GM18507 (cell line): ENCODE measurements around the gene HOXD4.

Source experiments
- DNase-seq: peaks from one replicate; pipeline ENCODE4 v3.0.0; 2011; ENCODE audit warnings: low read depth; ENCODE audit not compliant: insufficient read length; ENCODE audit errors: extremely low spot score
- FAIRE-seq: peaks from 2 replicates; lab custom pipeline; 2011; peaks lifted over from hg19 to GRCh38; lab: Jason Lieb, UNC

HOXD4 gene

DNA sequence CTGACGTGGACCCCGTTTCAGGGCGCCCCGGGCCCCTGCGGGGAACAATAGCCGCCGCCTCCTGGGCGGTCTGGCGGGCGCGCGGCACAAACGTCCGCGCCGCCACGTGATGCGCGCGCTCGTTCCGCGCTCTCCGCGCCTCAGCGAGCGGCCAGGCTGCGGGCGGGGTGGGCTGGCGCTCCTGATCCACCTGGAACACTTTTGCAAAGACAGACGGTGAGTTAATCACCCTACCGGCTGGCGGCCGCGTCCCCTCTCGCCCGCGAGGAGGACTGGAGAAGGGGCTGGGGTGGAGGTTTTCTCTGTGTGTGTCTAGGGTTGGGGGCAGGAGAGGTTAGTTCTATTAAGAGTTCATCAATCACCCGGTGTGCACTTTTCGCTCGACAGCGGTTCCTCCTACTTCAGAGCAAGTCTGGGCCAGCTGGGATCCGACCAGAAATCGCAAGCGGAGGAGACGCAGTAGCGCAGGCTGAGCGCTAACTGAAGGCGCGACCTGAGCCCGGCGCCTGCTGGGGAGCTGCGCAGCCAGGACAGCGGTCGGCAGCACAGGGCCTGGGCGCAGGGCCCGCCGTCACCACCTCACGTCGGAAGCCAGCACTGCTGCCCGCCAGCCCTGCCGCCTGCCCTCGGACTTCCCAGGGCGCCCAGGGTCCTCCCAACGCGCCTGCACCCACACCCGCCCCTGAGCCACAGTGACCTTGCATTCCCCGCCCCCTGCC is 26.8 kb downstream of the HOXD4 start:
- DNase-seq (no peak), FAIRE-seq (no peak)

DNA sequence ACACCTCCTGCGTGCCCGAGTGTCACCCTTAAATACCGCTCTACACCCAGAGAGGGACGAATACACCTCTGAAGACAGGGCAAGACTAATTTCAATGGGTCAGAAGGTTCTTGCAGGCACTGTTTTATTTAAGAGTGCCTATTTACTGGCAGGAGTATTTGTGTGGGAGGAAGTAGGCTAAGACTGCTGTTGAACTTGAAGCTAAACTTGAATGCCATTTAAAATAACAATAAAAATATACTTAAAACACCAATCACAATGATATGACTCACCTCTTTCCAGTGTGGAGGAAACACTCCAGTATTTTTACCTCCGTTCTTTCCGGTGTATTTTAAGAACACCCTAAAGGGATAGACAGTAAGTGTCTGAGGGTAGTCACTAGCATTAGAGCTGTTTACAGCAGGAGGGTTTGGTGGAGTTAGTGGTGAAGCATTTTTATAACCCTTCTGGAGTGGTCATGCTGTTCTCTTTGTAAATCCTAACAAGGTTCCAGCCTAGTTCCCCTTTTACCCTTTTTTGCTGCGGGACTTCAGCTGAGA is 27.5 kb downstream of the HOXD4 start:
- FAIRE-seq (no peak), DNase-seq (no peak)

DNA sequence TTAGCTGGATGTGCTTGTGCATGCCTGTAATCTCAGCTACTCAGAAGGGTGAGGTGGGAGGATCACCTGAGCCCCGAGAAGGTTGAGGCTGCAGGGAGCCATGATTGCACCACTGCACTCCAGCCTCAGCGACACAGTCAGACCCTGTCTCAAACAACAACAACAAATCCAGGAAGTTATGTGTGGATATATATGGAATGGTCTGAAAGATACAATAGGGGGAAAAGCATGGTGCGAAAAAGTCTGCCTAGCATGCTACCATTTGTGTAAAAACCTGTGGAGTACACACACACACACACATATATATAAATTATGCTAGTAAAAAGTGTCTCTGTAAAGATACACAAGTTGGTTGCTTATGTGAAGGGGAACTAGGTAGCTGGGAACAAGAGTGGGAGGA is 30.2 kb downstream of the HOXD4 start:
- no peak for DNase-seq
- FAIRE-seq, result no peak

DNA sequence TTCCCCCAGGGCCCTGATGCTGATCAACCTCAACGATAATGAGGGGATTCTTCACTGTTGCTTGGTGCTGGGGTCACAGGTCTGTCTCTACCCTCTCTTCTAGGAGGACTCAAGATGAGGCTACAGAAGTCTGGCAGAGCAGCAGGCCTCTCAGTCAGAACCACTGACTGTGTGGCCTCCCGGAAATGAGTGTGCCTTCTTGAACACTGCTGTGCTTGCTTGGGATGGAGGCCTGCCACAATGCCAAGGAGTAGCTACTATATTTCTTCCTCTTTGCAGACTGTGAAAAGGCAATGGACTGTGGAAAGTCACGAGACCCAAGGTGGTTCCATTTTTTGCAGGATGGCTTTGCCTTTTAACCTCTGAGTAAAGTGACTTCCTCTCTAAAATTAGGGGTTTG is 31.3 kb downstream of the HOXD4 start:
- FAIRE-seq (no peak), DNase-seq (no peak)

DNA sequence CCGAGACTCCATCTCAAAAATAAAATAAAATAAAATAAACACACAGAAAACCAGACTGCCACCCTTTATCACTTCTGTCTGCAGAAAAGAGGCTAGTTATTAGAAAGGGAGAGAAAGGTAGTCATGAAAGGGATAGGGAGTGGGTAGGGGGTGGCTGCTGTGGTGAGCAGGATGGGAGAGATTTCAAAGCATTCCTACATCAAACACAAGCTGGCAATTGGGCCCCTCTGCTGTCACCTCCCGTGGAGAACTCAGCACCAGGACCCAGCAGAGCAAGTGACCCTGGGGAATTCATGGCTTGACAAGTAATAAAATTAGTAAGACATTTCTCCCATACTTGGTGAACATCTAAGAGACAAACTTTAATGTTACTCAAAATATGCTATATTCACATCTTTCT is 33.4 kb downstream of the HOXD4 start:
- FAIRE-seq, result no peak
- no peak for DNase-seq

DNA sequence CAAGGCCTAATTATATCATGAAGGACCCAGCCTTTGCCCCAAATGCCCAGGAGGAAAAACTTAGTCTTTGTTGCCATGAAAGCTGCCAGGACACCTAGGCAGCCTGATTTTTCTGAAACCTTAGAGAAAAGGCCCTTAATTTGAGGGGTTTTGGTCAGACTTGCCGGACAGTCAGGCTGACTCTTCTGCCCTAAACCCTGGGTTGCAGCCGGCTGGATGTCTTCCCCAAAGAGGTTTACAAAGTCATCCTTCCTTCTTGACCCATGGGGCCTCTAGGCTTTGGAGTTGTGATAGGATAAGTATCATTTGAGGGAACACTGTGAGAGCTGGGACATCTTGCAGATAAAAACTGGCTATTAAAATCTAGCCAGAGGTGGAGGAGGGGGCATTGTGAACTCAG is 34.7 kb downstream of the HOXD4 start:
- FAIRE-seq (no peak), DNase-seq (no peak)

DNA sequence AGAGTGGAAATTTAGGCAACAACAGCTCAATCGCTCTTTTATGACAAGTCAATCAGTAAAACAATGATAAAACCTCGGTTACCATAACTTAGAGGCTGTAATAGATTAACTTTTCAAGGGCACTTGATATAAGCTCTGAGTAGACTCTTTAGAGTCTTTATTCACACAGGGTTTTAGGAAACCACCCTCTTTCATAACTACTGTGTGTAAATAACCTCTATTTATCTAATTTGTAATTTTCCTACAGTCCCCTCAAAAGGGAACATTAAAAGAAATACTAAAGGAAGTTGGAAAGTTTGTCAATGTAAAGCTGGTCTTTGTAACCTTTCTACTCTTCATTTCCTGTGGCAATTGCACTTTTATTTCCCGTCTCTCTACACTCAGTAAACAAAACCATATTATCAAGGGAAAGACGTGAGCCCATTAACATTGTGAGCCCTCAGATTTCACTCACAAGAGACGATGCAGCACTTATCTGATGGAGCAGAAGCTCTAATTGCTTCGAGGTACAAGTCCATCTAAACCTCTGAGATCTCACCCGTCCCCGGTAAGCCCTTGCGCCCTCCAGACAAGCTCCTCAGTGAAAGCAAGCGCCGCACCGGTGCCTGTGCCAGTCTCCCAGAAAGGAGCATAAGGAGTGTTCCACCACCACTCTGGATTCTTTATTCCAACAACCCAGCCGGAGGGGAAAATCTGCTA is 36.0 kb downstream of the HOXD4 start:
- no peak for DNase-seq
- no peak for FAIRE-seq

DNA sequence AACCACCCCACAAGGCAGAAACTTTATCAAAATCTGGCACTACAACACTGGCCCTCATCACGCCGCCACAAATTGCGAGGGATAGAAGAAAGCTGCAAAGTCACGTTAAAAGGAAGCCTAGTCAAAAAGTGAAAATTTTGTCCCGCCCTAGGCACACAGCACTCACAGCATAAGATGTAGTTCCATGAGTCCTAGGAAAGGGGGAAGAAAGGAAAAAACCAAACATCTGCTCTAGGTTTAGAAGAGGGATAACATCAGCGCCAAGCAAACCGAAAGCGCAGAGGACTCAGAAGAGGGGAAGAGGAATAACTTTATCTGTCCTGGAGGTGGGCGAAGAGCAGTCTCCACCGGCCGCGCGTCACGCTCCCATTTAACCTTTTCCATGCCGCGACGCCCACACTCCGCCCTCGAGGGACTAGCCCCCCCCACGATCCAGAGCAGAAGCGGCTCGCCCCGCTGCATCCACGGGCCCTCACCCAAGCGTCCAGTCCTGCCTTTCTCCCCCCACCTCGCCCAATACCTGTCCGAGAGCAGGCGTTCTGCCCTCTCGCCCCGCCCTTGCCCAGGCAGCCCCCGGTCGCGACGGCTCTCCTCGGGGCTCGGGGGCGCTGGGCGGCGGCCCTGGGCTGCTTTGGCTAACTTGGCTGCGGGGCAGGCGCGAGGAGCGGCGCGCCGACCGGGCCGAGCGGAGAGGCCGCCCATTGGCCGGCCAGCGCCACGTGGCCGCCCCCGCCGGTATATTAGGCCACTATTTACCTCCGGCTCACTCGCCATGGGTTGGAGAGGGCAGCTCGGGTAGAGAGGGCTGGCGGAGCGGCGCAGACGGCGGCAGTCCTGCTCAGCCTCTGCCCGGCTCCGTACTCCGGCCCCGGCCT is 36.8 kb downstream of the HOXD4 start, which contains the start of gene HOXD1:
Gene HOXD1 (plus strand): TSS at position 770 of the 875 bp plus-strand sequence. CDS start 134 bp downstream, outside the sequence.
- DNase-seq, result no peak

DNA sequence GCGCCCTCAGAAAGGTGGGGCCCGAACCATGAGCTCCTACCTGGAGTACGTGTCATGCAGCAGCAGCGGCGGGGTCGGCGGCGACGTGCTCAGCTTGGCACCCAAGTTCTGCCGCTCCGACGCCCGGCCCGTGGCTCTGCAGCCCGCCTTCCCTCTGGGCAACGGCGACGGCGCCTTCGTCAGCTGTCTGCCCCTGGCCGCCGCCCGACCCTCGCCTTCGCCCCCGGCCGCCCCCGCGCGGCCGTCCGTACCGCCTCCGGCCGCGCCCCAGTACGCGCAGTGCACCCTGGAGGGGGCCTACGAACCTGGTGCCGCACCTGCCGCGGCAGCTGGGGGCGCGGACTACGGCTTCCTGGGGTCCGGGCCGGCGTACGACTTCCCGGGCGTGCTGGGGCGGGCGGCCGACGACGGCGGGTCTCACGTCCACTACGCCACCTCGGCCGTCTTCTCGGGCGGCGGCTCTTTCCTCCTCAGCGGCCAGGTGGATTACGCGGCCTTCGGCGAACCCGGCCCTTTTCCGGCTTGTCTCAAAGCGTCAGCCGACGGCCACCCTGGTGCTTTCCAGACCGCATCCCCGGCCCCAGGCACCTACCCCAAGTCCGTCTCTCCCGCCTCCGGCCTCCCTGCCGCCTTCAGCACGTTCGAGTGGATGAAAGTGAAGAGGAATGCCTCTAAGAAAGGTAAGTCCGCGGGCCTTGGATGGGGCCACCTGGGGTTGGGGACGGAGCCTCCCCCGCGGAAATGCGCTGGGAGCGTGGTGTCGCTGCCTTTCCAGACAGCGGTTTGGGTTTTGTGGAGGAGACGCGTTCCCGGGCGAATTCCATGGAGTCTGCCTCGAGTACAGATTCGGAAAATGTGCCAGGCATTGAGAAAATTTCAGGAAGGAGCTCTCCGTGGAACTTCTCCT is 37.7 kb downstream of the HOXD4 start:
- FAIRE-seq (no peak), DNase-seq (no peak)

More for the DNA sequence above, 36.8 kb downstream of the HOXD4 start, which contains the start of gene HOXD1:
- FAIRE-seq, result no peak

DNA sequence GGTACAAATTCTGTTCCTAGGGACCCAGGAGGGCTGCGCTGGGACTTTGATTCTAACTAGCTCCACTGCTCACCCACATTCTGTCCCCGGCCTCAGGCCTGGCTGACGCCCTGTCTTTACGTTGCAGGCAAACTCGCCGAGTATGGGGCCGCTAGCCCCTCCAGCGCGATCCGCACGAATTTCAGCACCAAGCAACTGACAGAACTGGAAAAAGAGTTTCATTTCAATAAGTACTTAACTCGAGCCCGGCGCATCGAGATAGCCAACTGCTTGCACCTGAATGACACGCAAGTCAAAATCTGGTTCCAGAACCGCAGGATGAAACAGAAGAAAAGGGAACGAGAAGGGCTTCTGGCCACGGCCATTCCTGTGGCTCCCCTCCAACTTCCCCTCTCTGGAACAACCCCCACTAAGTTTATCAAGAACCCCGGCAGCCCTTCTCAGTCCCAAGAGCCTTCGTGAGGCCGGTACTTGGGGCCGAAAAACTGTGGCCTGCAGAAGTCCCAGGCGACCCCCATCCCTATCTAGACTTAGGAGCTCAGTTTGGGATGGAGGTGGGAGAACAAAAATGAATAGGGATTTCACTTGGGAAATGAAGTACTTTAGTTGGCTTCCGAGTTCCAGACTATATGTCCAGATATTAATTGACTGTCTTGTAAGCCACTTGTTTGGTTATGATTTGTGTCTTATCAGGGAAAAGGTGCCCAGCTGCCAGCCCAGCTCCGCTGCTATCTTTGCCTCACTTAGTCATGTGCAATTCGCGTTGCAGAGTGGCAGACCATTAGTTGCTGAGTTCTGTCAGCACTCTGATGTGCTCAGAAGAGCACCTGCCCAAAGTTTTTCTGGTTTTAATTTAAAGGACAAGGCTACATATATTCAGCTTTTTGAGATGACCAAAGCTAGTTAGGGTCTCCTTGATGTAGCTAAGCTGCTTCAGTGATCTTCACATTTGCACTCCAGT is 38.6 kb downstream of the HOXD4 start:
- DNase-seq (no peak), FAIRE-seq (no peak)

DNA sequence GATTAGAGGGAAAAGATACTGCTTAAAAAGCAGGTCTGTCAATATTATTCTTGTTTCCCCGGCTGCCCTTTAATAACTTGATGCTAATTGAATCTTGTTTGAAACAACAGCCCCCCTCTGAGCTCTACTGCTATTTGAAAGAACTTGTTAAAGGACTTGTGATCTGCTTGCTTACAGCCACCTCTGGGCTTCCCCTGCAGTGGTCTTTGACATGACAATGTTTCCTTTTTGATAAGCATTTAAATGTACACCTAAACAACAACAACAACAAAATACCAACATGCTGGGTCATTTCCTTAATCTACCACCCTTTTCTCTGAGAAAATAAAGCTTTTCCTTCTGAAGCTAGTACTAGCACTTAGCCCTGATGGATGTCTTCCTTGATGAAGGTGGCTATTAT is 41.0 kb downstream of the HOXD4 start:
- FAIRE-seq (no peak), DNase-seq (no peak)

DNA sequence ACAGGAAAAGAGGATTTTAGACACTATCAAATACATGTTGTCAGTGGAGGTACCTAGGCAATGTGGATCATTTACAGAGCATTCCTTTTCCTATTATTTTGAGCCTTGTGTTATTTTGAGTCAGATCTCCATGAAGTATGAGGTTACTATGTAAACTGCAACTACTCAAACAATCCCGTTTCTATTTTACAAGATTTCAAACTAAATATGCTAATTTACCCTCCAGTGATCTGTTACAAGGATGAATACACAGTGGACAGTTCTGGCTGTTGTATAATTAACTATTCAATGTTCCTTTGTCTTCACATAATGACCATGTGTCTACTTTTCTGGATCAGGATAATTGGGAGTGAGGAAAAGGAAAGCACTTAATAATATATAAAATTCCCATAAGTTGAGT is 41.7 kb downstream of the HOXD4 start:
- FAIRE-seq (no peak), DNase-seq (no peak)

DNA sequence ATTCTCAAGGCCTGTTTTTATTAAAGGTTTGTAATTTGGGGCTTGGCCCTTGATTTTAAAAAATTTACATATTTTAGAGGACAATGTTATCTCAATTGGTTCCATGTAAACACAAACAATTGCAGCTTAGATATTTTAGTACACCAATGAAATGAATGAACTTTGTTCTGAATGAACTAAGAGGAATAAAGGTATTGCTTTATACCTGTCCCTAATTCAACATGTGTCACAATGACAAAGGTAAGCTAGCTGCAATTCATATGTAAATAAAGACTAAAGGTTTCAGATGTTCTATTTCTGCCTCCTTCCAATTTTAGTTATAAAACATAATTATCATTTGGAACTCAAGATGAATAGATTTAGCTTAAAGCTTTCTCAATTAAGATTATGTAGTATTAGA is 48.6 kb downstream of the HOXD4 start:
- no peak for DNase-seq
- no peak for FAIRE-seq

DNA sequence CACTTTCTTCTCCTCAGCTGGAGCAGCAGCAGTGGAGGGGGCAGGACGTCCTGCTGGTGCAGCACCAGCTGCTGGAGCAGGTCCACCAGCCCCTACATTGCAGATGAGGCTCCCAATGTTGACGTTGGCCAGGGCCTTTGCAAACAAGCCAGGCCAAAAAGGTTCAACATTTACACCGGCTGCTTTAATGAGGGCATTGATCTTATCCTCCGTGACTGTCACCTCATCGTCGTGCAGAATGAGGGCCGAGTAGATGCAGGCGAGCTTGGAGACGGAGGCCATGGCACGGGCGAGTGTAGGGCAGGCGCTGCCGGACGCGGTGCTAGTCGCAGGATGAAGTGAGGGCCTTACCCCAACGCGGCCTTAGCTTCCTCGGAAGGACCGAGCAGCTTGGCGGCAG is 49.6 kb downstream of the HOXD4 start:
- DNase-seq (no peak), FAIRE-seq (no peak)

DNA sequence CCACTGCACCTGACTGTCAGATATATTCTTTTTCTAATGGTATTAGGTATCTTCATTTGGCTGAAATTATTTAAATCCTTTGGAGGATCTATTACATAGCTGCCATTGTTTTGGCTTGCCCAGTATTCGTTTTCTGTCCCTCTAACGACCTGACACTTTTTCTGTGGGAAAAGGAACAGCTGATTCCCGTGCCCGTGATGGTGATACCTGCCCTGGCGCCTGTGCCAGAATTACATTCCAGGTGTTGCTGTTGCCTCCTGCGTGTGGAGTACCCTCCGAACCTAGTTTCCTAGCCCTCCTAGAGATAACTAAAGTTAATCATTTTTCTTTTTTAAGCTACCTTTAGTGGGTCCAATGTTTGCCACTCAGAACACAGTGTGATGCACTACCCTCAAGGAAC is 51.1 kb downstream of the HOXD4 start:
- FAIRE-seq (no peak), DNase-seq (no peak)
